ENCODE measurements around the gene SHC2.

SHC2 gene

DNA sequence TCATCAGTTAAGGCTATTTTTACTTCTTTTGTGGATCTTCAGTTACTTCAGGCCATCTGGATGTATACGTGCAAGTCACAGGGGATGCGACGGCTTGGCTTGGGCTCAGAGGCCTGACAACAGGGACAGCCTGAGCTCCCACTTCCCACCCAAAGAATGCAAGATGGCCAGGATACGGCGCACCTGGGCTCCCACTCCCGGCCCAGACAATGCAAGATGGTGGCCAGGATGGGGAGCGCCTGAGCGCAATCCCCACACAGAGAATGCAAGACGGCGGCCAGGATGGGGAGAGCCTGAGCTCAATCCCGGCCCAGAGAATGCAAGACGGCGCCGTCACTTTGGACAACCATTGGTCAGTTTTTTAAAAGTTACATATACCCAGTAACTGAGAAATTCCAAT, 91.0 kb downstream of the SHC2 start:
- intact Hi-C loops (cut with DNase I) = no loop called here
- DNase-seq = peak in 1 of 10 donors; percentile 70

DNA sequence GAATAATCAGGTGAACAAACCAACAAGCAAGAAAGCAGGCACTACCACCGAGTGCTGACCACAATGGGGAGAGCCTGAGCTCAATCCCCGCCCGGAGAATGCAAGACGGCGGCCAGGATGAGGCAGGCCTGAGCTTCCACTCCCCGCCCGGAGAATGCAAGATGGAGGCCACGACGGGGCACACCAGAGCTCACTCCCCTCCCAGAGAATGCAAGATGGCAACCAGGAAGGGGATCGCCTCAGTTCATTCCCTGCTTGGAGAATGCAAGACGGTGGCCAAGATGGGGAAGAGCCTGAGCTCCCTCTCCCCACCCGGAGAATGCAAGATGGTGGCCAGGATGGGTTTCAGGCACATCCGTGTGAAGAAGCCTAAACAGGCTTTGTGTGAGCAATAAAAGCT, 91.6 kb downstream of the SHC2 start:
- peak in 2 of 10 donors; percentile 22 to 45 for DNase-seq
- intact Hi-C loops (cut with DNase I) = no loop called here

DNA sequence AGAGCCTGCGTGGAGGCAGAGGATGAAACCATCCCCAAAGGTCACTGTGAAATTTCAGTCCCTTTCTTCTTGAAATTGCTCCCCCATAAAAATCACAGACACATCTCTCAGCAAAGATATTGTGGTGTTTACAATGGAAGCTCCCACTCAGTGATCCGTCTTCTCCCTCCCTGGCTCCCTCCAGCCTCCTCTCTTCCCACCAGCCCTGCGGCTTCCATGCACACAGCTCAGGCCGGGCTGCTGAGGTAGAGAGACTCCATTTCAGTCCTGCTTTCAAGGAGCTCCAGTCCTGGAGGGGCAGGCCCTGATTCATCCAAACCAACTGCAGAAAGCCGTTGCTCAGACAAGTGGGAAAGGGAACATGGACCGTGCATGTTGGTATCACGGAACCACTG, 92.2 kb downstream of the SHC2 start:
- intact Hi-C loops (cut with DNase I) = no loop called here
- peak in 3 of 10 donors; percentile 50 to 83 (median 82) for DNase-seq

DNA sequence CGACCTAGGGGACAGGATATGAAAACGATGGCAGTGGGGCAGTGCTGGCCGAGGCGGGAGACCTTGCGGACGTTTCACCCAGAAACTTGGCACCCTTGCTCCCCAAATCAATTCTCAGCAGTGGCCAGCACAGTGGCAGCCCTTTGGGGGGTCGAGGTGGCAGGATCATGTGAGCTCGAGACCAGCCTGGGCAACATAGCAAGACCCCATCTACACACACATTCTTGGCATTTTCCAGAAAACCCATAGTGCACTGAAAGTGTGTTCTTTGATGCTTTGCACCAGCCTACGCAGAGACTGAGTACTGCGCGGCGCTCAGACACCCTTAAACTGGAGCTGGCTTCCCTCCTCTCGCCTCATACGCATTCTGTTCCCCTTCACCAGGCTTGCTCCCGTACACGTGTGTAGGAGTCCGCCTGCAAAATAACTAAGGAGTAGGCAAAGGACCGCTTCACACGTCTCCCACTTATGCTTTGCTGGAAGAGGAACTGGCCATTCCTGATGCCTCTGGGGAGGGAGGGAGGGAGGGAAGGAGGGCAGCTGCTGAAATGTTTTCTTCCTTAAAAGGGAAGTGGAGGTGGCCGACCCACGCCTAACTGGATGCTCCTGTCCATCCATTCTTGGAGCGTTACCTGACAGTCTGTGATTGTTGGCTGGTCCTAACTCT, 92.7 kb downstream of the SHC2 start:
- intact Hi-C loops (cut with DNase I) = no loop called here

DNA sequence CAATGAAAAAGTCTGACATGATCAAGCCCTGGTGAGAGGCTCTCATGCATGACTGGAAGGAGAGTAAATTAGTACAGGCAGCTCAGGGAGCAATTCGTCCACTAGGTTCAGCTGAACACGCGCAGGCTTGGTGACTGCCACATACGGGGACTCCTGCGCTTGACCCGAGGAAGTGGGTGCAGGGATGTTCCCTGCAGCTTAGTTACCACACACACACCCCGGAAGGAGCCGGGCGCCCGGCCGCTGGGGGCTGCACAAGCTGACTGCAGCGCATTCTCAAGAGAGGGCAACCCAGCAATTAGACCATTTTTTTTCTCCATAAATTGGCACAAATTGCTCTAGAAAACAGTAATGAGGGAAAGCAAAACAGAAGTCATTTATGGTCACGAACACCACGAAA, 93.3 kb downstream of the SHC2 start:
- intact Hi-C loops (cut with DNase I) = no loop called here
- peak in 1 of 10 donors; percentile 39 for DNase-seq

More for the DNA sequence above, 92.7 kb downstream of the SHC2 start:
- DNase-seq = peak in 8 of 10 donors; percentile 60 to 94 (median 70)

DNA sequence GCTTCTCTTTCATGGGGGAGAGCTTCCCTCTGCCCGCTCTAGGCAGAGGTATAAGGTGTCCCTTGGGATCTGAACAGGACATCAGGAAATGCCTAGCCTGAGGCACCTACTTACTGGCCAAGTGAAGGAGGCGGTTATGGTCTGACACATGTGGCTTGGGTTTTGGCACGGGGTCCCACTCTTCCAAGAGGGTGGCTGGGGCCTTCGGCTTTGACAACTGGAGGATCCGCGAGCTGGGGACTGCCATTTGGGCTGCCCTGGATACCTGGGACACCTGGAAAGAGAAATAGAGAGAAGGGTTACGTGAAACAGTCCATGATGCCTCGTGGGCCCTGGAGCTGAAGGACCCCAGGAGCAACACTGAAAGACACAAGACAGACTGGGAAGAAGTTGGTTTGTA, 93.9 kb downstream of the SHC2 start:
- DNase-seq = peak in 1 of 10 donors; percentile 81
- intact Hi-C loops (cut with DNase I) = no loop called here

All from posterior cingulate gyrus (tissue), 11 donors.